ENCODE results near the gene HSPA4.
"Not testable (repeated sequence)": the region's sequence is repeated elsewhere in the genome, so short reads cannot be mapped to it uniquely, and the experiment has no call there.

DNA sequence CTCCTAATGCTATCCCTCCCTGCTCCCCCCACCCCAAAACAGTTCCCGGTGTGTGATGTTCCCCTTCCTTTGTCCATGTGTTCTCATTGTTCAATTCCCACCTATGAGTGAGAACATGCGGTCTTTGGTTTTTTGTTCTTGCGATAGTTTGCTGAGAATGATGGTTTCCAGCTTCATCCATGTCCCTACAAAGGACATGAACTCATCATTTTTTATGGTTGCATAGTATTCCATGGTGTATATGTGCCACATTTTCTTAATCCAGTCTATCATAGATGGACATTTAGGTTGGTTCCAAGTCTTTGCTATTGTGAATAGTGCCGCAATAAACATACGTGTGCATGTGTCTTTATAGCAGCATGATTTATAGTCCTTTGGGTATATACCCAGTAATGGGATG lies 81.4 kb downstream of the HSPA4 start:
- TF ChIP-seq CTCF, POLR2A (IDR thresholded peaks at IDR 0.05): not testable (repeated sequence)

Measured in vagina (tissue), 2 donors.